ENCODE results near the gene EPO. TPM values are rescaled to one million over a fixed set of nuclear protein-coding genes. Genes with fewer than 3 reads are reported as not detected.
"Not testable (repeated sequence)": the region's sequence is repeated elsewhere in the genome, so short reads cannot be mapped to it uniquely, and the experiment has no call there.

EPO gene
- total RNA-seq, 1 donor from 2014 or later: not detected

GRCh38 chr7:100720671-100721504 lies 620 bp downstream of the EPO start:
- Histone ChIP-seq H3K4me1 (ENCODE audit: control insufficient read depth in 3 of 3, insufficient read depth in 3 of 3, low read length in 3 of 3) (no peaks in the 10 kb centered on the region), H3K27ac (ENCODE audit: low read depth, low read length) (no peak overlapping the region), H3K27me3 (ENCODE audit: control insufficient read depth in 3 of 3, insufficient read depth in 3 of 3, low read length in 3 of 3) (peaks cover 35 to 51% (median 43%) of the 10 kb centered on the region in 3 donors), H3K4me3 (ENCODE audit: low read length in 3 of 3) (no peak overlapping the region), H3K36me3 (ENCODE audit: control insufficient read depth in 3 of 3, insufficient read depth in 3 of 3, low read length in 3 of 3) (no peaks in the 10 kb centered on the region), H3K9me3 (ENCODE audit: control insufficient read depth in 3 of 3, low read length in 3 of 3) (no peaks in the 10 kb centered on the region), H3K9ac (ENCODE audit: low read depth in 1 of 3, low read length in 3 of 3) (no peak overlapping the region)

- no peaks in the 10 kb centered on the region for H3K9me3 ChIP-seq (ENCODE audit: control insufficient read depth in 3 of 3, low read length in 3 of 3)
- H3K9ac ChIP-seq (ENCODE audit: low read depth in 1 of 3, low read length in 3 of 3): no peak overlapping the region
- no peaks in the 10 kb centered on the region for H3K4me1 ChIP-seq (ENCODE audit: control insufficient read depth in 3 of 3, insufficient read depth in 3 of 3, low read length in 3 of 3)
- H3K36me3 ChIP-seq (ENCODE audit: control insufficient read depth in 3 of 3, insufficient read depth in 3 of 3, low read length in 3 of 3): no peaks in the 10 kb centered on the region
- H3K4me3 ChIP-seq (ENCODE audit: low read length in 3 of 3): no peak overlapping the region
- H3K27ac ChIP-seq (ENCODE audit: low read depth, low read length): no peak overlapping the region
- H3K27me3 ChIP-seq (ENCODE audit: control insufficient read depth in 3 of 3, insufficient read depth in 3 of 3, low read length in 3 of 3): peaks cover 35 to 51% (median 43%) of the 10 kb centered on the region in 3 donors
Measured at GRCh38 chr7:100721505-100721812, 1.2 kb downstream of the EPO start.

GRCh38 chr7:100722480-100723212 lies 2.4 kb downstream of the EPO start:
- Histone ChIP-seq H3K4me1 (ENCODE audit: control insufficient read depth in 3 of 3, insufficient read depth in 3 of 3, low read length in 3 of 3) (no peaks in the 10 kb centered on the region), H3K27ac (ENCODE audit: low read depth, low read length) (no peak overlapping the region), H3K4me3 (ENCODE audit: low read length in 3 of 3) (no peak overlapping the region), H3K9me3 (ENCODE audit: control insufficient read depth in 3 of 3, low read length in 3 of 3) (no peaks in the 10 kb centered on the region), H3K36me3 (ENCODE audit: control insufficient read depth in 3 of 3, insufficient read depth in 3 of 3, low read length in 3 of 3) (no peaks in the 10 kb centered on the region), H3K9ac (ENCODE audit: low read depth in 1 of 3, low read length in 3 of 3) (no peak overlapping the region), H3K27me3 (ENCODE audit: control insufficient read depth in 3 of 3, insufficient read depth in 3 of 3, low read length in 3 of 3) (peaks cover 35 to 52% (median 40%) of the 10 kb centered on the region in 3 donors)

GRCh38 chr7:100723732-100724275 lies 3.5 kb downstream of the EPO start:
- no peaks in the 10 kb centered on the region for H3K36me3 ChIP-seq (ENCODE audit: control insufficient read depth in 3 of 3, insufficient read depth in 3 of 3, low read length in 3 of 3)
- no peak overlapping the region for H3K4me3 ChIP-seq (ENCODE audit: low read length in 3 of 3)
- H3K27ac ChIP-seq (ENCODE audit: low read depth, low read length): no peak overlapping the region
- H3K27me3 ChIP-seq (ENCODE audit: control insufficient read depth in 3 of 3, insufficient read depth in 3 of 3, low read length in 3 of 3): peaks cover 35 to 55% (median 40%) of the 10 kb centered on the region in 3 donors
- H3K4me1 ChIP-seq (ENCODE audit: control insufficient read depth in 3 of 3, insufficient read depth in 3 of 3, low read length in 3 of 3): no peaks in the 10 kb centered on the region
- no peaks in the 10 kb centered on the region for H3K9me3 ChIP-seq (ENCODE audit: control insufficient read depth in 3 of 3, low read length in 3 of 3)
- no peak overlapping the region for H3K9ac ChIP-seq (ENCODE audit: low read depth in 1 of 3, low read length in 3 of 3)

GRCh38 chr7:100724364-100724763 lies 4.1 kb downstream of the EPO start:
- H3K4me1 ChIP-seq (ENCODE audit: control insufficient read depth in 3 of 3, insufficient read depth in 3 of 3, low read length in 3 of 3); H3K9ac ChIP-seq (ENCODE audit: low read depth in 1 of 3, low read length in 3 of 3); H3K27ac ChIP-seq (ENCODE audit: low read depth, low read length); H3K4me3 ChIP-seq (ENCODE audit: low read length in 3 of 3); H3K36me3 ChIP-seq (ENCODE audit: control insufficient read depth in 3 of 3, insufficient read depth in 3 of 3, low read length in 3 of 3); H3K9me3 ChIP-seq (ENCODE audit: control insufficient read depth in 3 of 3, low read length in 3 of 3): not testable (repeated sequence)
- H3K27me3 ChIP-seq (ENCODE audit: control insufficient read depth in 3 of 3, insufficient read depth in 3 of 3, low read length in 3 of 3): peaks cover 34 to 51% (median 39%) of the 10 kb centered on the region in 3 donors

- Histone ChIP-seq H3K27ac (ENCODE audit: low read depth, low read length) (no peak overlapping the region), H3K36me3 (ENCODE audit: control insufficient read depth in 3 of 3, insufficient read depth in 3 of 3, low read length in 3 of 3) (no peaks in the 10 kb centered on the region), H3K9me3 (ENCODE audit: control insufficient read depth in 3 of 3, low read length in 3 of 3) (no peaks in the 10 kb centered on the region), H3K9ac (ENCODE audit: low read depth in 1 of 3, low read length in 3 of 3) (peak overlapping the region in 1 of 3 donors; percentile 33), H3K27me3 (ENCODE audit: control insufficient read depth in 3 of 3, insufficient read depth in 3 of 3, low read length in 3 of 3) (peaks cover 13 to 30% (median 15%) of the 10 kb centered on the region in 3 donors), H3K4me3 (ENCODE audit: low read length in 3 of 3) (no peak overlapping the region), H3K4me1 (ENCODE audit: control insufficient read depth in 3 of 3, insufficient read depth in 3 of 3, low read length in 3 of 3) (no peaks in the 10 kb centered on the region)
Measured at GRCh38 chr7:100726996-100727761, 6.9 kb downstream of the EPO start.

- Histone ChIP-seq H3K4me1 (ENCODE audit: control insufficient read depth in 3 of 3, insufficient read depth in 3 of 3, low read length in 3 of 3) (no peaks in the 10 kb centered on the region), H3K36me3 (ENCODE audit: control insufficient read depth in 3 of 3, insufficient read depth in 3 of 3, low read length in 3 of 3) (no peaks in the 10 kb centered on the region), H3K4me3 (ENCODE audit: low read length in 3 of 3) (no peak overlapping the region), H3K9ac (ENCODE audit: low read depth in 1 of 3, low read length in 3 of 3) (no peak overlapping the region), H3K27ac (ENCODE audit: low read depth, low read length) (no peak overlapping the region), H3K27me3 (ENCODE audit: control insufficient read depth in 3 of 3, insufficient read depth in 3 of 3, low read length in 3 of 3) (peaks cover 4 to 26% (median 7%) of the 10 kb centered on the region in 3 donors), H3K9me3 (ENCODE audit: control insufficient read depth in 3 of 3, low read length in 3 of 3) (no peaks in the 10 kb centered on the region)
Measured at GRCh38 chr7:100728196-100728595, 7.9 kb downstream of the EPO start.

- Histone ChIP-seq H3K36me3 (ENCODE audit: control insufficient read depth in 3 of 3, insufficient read depth in 3 of 3, low read length in 3 of 3) (no peaks in the 10 kb centered on the region), H3K9me3 (ENCODE audit: control insufficient read depth in 3 of 3, low read length in 3 of 3) (no peaks in the 10 kb centered on the region), H3K9ac (ENCODE audit: low read depth in 1 of 3, low read length in 3 of 3) (no peak overlapping the region), H3K27ac (ENCODE audit: low read depth, low read length) (no peak overlapping the region), H3K27me3 (ENCODE audit: control insufficient read depth in 3 of 3, insufficient read depth in 3 of 3, low read length in 3 of 3) (peaks cover 0 to 17% (median 0%) of the 10 kb centered on the region in 3 donors), H3K4me1 (ENCODE audit: control insufficient read depth in 3 of 3, insufficient read depth in 3 of 3, low read length in 3 of 3) (no peaks in the 10 kb centered on the region), H3K4me3 (ENCODE audit: low read length in 3 of 3) (no peak overlapping the region)
Measured at GRCh38 chr7:100730136-100730800, 10.0 kb downstream of the EPO start.

GRCh38 chr7:100731937-100732636 lies 11.8 kb downstream of the EPO start:
- H3K27me3 ChIP-seq (ENCODE audit: control insufficient read depth in 3 of 3, insufficient read depth in 3 of 3, low read length in 3 of 3): peaks cover 0 to 15% (median 0%) of the 10 kb centered on the region in 3 donors
- no peaks in the 10 kb centered on the region for H3K4me1 ChIP-seq (ENCODE audit: control insufficient read depth in 3 of 3, insufficient read depth in 3 of 3, low read length in 3 of 3)
- no peak overlapping the region for H3K4me3 ChIP-seq (ENCODE audit: low read length in 3 of 3)
- H3K9me3 ChIP-seq (ENCODE audit: control insufficient read depth in 3 of 3, low read length in 3 of 3): no peaks in the 10 kb centered on the region
- H3K9ac ChIP-seq (ENCODE audit: low read depth in 1 of 3, low read length in 3 of 3): no peak overlapping the region
- no peaks in the 10 kb centered on the region for H3K36me3 ChIP-seq (ENCODE audit: control insufficient read depth in 3 of 3, insufficient read depth in 3 of 3, low read length in 3 of 3)
- H3K27ac ChIP-seq (ENCODE audit: low read depth, low read length): no peak overlapping the region
